Measurements from ENCODE around the gene TMEM235. TPM values are rescaled to one million over a fixed set of nuclear protein-coding genes. Genes with fewer than 3 reads are reported as not detected.

The TMEM235 gene
- total and polyA plus RNA-seq, 2 experiments from 2014 or later, result not detected

DNA sequence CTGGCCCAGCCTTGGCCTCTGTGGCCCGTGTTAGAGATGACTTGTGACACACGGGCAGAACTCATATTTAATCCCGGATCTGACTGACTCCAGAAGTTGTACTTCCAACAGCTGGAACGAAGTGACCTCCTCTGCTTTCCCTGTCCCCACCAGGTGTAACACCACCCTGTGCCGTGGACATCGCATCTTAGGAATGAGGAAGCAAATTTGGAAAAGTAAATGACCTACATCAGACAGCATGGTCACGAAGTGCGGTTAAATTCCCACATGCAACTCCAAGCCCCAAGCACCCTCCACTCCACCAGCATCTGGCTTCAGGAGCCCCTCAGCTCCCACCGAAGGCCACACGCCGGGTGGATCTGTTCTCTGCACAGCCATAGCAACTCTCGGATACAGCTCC, 47.5 kb upstream of the TMEM235 start (continued):
- no peak for TF ChIP-seq REST (IDR thresholded peaks at IDR 0.05; ENCODE audit: unreplicated experiment)
- TF ChIP-seq, protein P1, sequence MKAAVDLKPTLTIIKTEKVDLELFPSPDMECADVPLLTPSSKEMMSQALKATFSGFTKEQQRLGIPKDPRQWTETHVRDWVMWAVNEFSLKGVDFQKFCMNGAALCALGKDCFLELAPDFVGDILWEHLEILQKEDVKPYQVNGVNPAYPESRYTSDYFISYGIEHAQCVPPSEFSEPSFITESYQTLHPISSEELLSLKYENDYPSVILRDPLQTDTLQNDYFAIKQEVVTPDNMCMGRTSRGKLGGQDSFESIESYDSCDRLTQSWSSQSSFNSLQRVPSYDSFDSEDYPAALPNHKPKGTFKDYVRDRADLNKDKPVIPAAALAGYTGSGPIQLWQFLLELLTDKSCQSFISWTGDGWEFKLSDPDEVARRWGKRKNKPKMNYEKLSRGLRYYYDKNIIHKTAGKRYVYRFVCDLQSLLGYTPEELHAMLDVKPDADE (IDR thresholded peaks at IDR 0.05), result no peak
- no peak for TF ChIP-seq CREB1 (CRISPR knock-in tag; IDR thresholded peaks at IDR 0.05; ENCODE audit: low read depth)
- TF ChIP-seq EZH2phosphoT487 (IDR thresholded peaks at IDR 0.05; ENCODE audit: unreplicated experiment), result no peak
- no peak for TF ChIP-seq POLR2AphosphoS5 (IDR thresholded peaks at IDR 0.05; ENCODE audit: low read depth)
- TF ChIP-seq ZNF331 (CRISPR knock-in tag; IDR thresholded peaks at IDR 0.05; ENCODE audit: low read depth), result no peak

- no peak overlapping the region for H3K4me2 ChIP-seq
- peak overlapping the region; percentile 43; the same call in 1 of the 3 replicates for H3K4me3 Mint-ChIP-seq
- TF ChIP-seq, protein P2, sequence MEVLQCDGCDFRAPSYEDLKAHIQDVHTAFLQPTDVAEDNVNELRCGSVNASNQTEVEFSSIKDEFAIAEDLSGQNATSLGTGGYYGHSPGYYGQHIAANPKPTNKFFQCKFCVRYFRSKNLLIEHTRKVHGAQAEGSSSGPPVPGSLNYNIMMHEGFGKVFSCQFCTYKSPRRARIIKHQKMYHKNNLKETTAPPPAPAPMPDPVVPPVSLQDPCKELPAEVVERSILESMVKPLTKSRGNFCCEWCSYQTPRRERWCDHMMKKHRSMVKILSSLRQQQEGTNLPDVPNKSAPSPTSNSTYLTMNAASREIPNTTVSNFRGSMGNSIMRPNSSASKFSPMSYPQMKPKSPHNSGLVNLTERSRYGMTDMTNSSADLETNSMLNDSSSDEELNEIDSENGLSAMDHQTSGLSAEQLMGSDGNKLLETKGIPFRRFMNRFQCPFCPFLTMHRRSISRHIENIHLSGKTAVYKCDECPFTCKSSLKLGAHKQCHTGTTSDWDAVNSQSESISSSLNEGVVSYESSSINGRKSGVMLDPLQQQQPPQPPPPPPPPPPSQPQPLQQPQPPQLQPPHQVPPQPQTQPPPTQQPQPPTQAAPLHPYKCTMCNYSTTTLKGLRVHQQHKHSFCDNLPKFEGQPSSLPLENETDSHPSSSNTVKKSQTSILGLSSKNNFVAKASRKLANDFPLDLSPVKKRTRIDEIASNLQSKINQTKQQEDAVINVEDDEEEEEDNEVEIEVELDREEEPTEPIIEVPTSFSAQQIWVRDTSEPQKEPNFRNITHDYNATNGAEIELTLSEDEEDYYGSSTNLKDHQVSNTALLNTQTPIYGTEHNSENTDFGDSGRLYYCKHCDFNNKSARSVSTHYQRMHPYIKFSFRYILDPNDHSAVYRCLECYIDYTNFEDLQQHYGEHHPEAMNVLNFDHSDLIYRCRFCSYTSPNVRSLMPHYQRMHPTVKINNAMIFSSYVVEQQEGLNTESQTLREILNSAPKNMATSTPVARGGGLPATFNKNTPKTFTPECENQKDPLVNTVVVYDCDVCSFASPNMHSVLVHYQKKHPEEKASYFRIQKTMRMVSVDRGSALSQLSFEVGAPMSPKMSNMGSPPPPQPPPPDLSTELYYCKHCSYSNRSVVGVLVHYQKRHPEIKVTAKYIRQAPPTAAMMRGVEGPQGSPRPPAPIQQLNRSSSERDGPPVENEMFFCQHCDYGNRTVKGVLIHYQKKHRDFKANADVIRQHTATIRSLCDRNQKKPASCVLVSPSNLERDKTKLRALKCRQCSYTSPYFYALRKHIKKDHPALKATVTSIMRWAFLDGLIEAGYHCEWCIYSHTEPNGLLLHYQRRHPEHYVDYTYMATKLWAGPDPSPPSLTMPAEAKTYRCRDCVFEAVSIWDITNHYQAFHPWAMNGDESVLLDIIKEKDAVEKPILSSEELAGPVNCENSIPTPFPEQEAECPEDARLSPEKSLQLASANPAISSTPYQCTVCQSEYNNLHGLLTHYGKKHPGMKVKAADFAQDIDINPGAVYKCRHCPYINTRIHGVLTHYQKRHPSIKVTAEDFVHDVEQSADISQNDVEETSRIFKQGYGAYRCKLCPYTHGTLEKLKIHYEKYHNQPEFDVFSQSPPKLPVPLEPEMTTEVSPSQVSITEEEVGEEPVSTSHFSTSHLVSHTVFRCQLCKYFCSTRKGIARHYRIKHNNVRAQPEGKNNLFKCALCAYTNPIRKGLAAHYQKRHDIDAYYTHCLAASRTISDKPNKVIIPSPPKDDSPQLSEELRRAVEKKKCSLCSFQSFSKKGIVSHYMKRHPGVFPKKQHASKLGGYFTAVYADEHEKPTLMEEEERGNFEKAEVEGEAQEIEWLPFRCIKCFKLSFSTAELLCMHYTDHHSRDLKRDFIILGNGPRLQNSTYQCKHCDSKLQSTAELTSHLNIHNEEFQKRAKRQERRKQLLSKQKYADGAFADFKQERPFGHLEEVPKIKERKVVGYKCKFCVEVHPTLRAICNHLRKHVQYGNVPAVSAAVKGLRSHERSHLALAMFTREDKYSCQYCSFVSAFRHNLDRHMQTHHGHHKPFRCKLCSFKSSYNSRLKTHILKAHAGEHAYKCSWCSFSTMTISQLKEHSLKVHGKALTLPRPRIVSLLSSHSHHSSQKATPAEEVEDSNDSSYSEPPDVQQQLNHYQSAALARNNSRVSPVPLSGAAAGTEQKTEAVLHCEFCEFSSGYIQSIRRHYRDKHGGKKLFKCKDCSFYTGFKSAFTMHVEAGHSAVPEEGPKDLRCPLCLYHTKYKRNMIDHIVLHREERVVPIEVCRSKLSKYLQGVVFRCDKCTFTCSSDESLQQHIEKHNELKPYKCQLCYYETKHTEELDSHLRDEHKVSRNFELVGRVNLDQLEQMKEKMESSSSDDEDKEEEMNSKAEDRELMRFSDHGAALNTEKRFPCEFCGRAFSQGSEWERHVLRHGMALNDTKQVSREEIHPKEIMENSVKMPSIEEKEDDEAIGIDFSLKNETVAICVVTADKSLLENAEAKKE (CRISPR knock-in tag; IDR thresholded peaks at IDR 0.05), result no peak
- TF ChIP-seq JUNB (IDR thresholded peaks at IDR 0.05; ENCODE audit: unreplicated experiment) (no peak), CREB1 (CRISPR knock-in tag; IDR thresholded peaks at IDR 0.05; ENCODE audit: low read depth) (no peak), NANOG (IDR thresholded peaks at IDR 0.05; ENCODE audit: borderline replicate concordance) (no peak), STAT1 (IDR thresholded peaks at IDR 0.05; ENCODE audit: unreplicated experiment) (no peak), ZNF114 (CRISPR knock-in tag; IDR thresholded peaks at IDR 0.05) (no peak), POLR2AphosphoS5 (IDR thresholded peaks at IDR 0.05; ENCODE audit: low read depth) (no peak), ZNF331 (CRISPR knock-in tag; IDR thresholded peaks at IDR 0.05; ENCODE audit: low read depth) (no peak), EZH2phosphoT487 (IDR thresholded peaks at IDR 0.05; ENCODE audit: unreplicated experiment) (no peak)
- TF ChIP-seq, protein P1 (IDR thresholded peaks at IDR 0.05), result no peak
Measured at GRCh38 chr17:78184351-78184750, 47.1 kb upstream of the TMEM235 start.

More at GRCh38 chr17:78184351-78184750, 47.1 kb upstream of the TMEM235 start:
- Histone ChIP-seq H3K4me3 (no peak overlapping the region), H4K20me1 (replicated peaks; ENCODE audit: insufficient read depth) (peaks cover 26% of the 10 kb centered on the region), H3K36me3 (ENCODE audit: insufficient read depth) (peaks cover 38% of the 10 kb centered on the region), H3K27me3 (ENCODE audit: insufficient read depth) (no peaks in the 10 kb centered on the region), H3K9me2 (ENCODE audit: insufficient read depth) (0 out of 2 replicates have a peak, but pooled peaks cover 4% of the 10 kb centered on the region), H3F3A (replicated peaks; ENCODE audit: low read depth) (peaks cover 7% of the 10 kb centered on the region; the same call in 1 of the 2 replicates), H3K79me2 (replicated peaks; ENCODE audit: insufficient read depth) (peaks cover 46% of the 10 kb centered on the region), H3K27ac (ENCODE audit: low read depth) (no peak overlapping the region), H2AFZ (no peak overlapping the region), H3K4me1 (ENCODE audit: insufficient read depth) (peaks cover 9% of the 10 kb centered on the region; the same call in 1 of the 2 replicates)
- Mint-ChIP-seq H3K9me3 (no peaks in the 10 kb centered on the region; the same call in 2 of the 3 replicates), H3K4me1 (peaks cover 15% of the 10 kb centered on the region), H3K27me3 (ENCODE audit: insufficient read depth, low read depth, poor library complexity) (peaks cover 3% of the 10 kb centered on the region), H3K36me3 (ENCODE audit: low read depth) (peaks cover 57% of the 10 kb centered on the region), H3K27ac (no peak overlapping the region)
- DNase-seq (ENCODE audit: low spot score) (no peak), ATAC-seq (no peak)
